HepG2 (cell line): ENCODE results near the gene EI24. TPM values are rescaled to one million over a fixed set of nuclear protein-coding genes. Genes with fewer than 3 reads are reported as not detected.
A peak's percentile ranks its signal among the peaks of the same experiment; 100 is the strongest.

Experiments
- AKAP8 ChIP-seq: sonication (generic); formaldehyde crosslinking; IDR thresholded peaks from 2 replicates; pipeline ENCODE4 v1.5.1; 2020; ENCODE audit warnings: mild to moderate bottlenecking, missing genetic modification reagents
- EZH2 ChIP-seq: conservative IDR thresholded peaks from 2 replicates; pipeline ENCODE4 v1.6.1; 2012; ENCODE audit warnings: mild to moderate bottlenecking, low read depth, low read length, moderate library complexity
- HIC2 ChIP-seq: sonication (generic); formaldehyde crosslinking; IDR thresholded peaks from 2 replicates; pipeline ENCODE4 v1.9.0; 2022; ENCODE audit warnings: low read depth, missing genetic modification reagents
- HINFP ChIP-seq: sonication (generic); formaldehyde crosslinking; IDR thresholded peaks from 2 replicates; pipeline ENCODE4 v1.4.0; 2020; ENCODE audit warnings: low read depth, mild to moderate bottlenecking, missing genetic modification reagents
- NFIB ChIP-seq: sonication (generic); formaldehyde crosslinking; IDR thresholded peaks from 2 replicates; pipeline ENCODE4 v1.9.0; 2021; ENCODE audit warnings: missing genetic modification reagents, mild to moderate bottlenecking, borderline replicate concordance
- PBX3 ChIP-seq: sonication (generic); formaldehyde crosslinking; IDR thresholded peaks from 2 replicates; pipeline ENCODE4 v1.8.1; 2023; ENCODE audit warnings: missing genetic modification reagents, inconsistent platforms, borderline replicate concordance
- RNF2 ChIP-seq: fragments of 450-650 bp; conservative IDR thresholded peaks from 2 replicates; pipeline ENCODE4 v1.6.1; 2016; ENCODE audit warnings: low read depth
- SMAD9 ChIP-seq: sonication (generic); formaldehyde crosslinking; IDR thresholded peaks from 2 replicates; pipeline ENCODE4 v1.5.1; 2020; ENCODE audit warnings: mild to moderate bottlenecking, missing genetic modification reagents
- TAF15 ChIP-seq: fragments of 200-400 bp; formaldehyde crosslinking; IDR thresholded peaks from one replicate; pipeline ENCODE4 v1.6.1; 2018; ENCODE audit warnings: mild to moderate bottlenecking, low read depth, low read length; ENCODE audit not compliant: poor library complexity, severe bottlenecking
- THAP11 ChIP-seq: IDR thresholded peaks from 2 replicates; pipeline ENCODE4 v1.6.1; 2016; ENCODE audit warnings: missing biosample characterization, missing genetic modification reagents
- THAP9 ChIP-seq: sonication (generic); formaldehyde crosslinking; IDR thresholded peaks from 2 replicates; pipeline ENCODE4; 2020; ENCODE audit warnings: missing genetic modification reagents, mild to moderate bottlenecking, borderline replicate concordance
- ZBTB33 ChIP-seq: sonication (generic); formaldehyde crosslinking; IDR thresholded peaks from 2 replicates; pipeline ENCODE4 v1.4.0; 2020; ENCODE audit warnings: missing genetic modification reagents
- ZKSCAN1 ChIP-seq: fragments of 150-350 bp; IDR thresholded peaks from 2 replicates; pipeline ENCODE4 v1.6.1; 2014; ENCODE audit warnings: low read length
- ZNF263 ChIP-seq: sonication (generic); formaldehyde crosslinking; IDR thresholded peaks from 2 replicates; pipeline ENCODE4 v1.4.0; 2020; ENCODE audit warnings: missing genetic modification reagents
- ZNF564 ChIP-seq: sonication (generic); formaldehyde crosslinking; IDR thresholded peaks from 2 replicates; pipeline ENCODE4 v1.8.1; 2023; ENCODE audit warnings: mild to moderate bottlenecking, missing genetic modification reagents
- ZNF800 ChIP-seq: sonication (generic); formaldehyde crosslinking; IDR thresholded peaks from 2 replicates; pipeline ENCODE4 v1.4.0; 2020; ENCODE audit warnings: missing genetic modification reagents
- ZNF883 ChIP-seq: sonication (generic); formaldehyde crosslinking; IDR thresholded peaks from 2 replicates; pipeline ENCODE4 v1.5.1; 2020; ENCODE audit warnings: mild to moderate bottlenecking, missing genetic modification reagents; ENCODE audit errors: not compliant biosample characterization
- polyA plus RNA-seq, 8 experiments: library from polyadenylated mRNA; depleted of rRNA in 3 of 8; stranded (reverse) in 7 of 8; unstranded in 1 of 8; fragments of >200 nt; fragmentation: Illumina TruSeq in 4 of 8; extraction: Trizol in 4 of 8; gene quantifications; 2 replicates each; pipeline versions ENCODE4 v1.2.1 to v1.2.3, GENCODE V29; 2011 to 2016; ENCODE audit warnings: low read depth in 4 of 8, missing spikeins in 1 of 8, mixed read lengths in 1 of 8; ENCODE audit not compliant: insufficient read depth in 1 of 8
- total RNA-seq, 5 experiments: library from RNA; depleted of rRNA; stranded (reverse); fragments of >200 nt; fragmentation: Illumina TruSeq; extraction: Trizol; gene quantifications; 2 replicates each; pipeline ENCODE4 v1.2.3, GENCODE V29; 2016; ENCODE audit warnings: low read depth in 1 of 5

The EI24 gene
- total and polyA plus RNA-seq, 2 of the 13 experiments (the other 11 are each of a cell fraction or from before 2014, with no cell fraction given), result 84.7 to 126 TPM

GRCh38 chr11:125625630-125626287 lies 56.5 kb downstream of the EI24 start (continued):
- peak; percentile 87; the same call in 1 of the 2 replicates for TF ChIP-seq ZNF800
- TF ChIP-seq RNF2, result 0 out of 2 replicates have a peak, but pooled peaks have one; percentile 5
- peak; percentile 86; the same call in 1 of the 2 replicates for TF ChIP-seq PBX3 (CRISPR knock-in tag)
- no peak for TF ChIP-seq ZKSCAN1
- TF ChIP-seq NFIB, result no peak
- peak; percentile 89 for TF ChIP-seq THAP11 (CRISPR knock-in tag)
- TF ChIP-seq THAP9 (CRISPR knock-in tag), result peak; percentile 66; the same call in 1 of the 2 replicates
- TF ChIP-seq ZNF263 (CRISPR knock-in tag), result peak; percentile 39; the same call in 1 of the 2 replicates
- TF ChIP-seq SMAD9, result no peak; the same call in 1 of the 2 replicates
- peak; percentile 88 for TF ChIP-seq ZNF883 (CRISPR knock-in tag)
- TF ChIP-seq EZH2, result no peak
- no peak for TF ChIP-seq HIC2 (CRISPR knock-in tag)
- TF ChIP-seq AKAP8 (CRISPR knock-in tag), result no peak
- peak; percentile 78 for TF ChIP-seq TAF15
- TF ChIP-seq ZNF564, result peak; percentile 33; the same call in 1 of the 2 replicates
- TF ChIP-seq ZBTB33 (CRISPR knock-in tag), result no peak
- 0 out of 2 replicates have a peak, but pooled peaks have one; percentile 77 for TF ChIP-seq HINFP (CRISPR knock-in tag)
